ENCODE results near the gene RSPH6A.

- TF ChIP-seq EZH2 (IDR thresholded peaks at IDR 0.05; ENCODE audit: insufficient read depth, poor library complexity, severe bottlenecking), result no peak
- TF ChIP-seq EZH2phosphoT487 (IDR thresholded peaks at IDR 0.05; ENCODE audit: insufficient read depth, low read depth), result no peak
Observed at GRCh38 chr19:45814851-45815480, at the start of gene RSPH6A.

All from GM23248 (cell line).